ENCODE data around the gene SPAG16.

Gene SPAG16

DNA sequence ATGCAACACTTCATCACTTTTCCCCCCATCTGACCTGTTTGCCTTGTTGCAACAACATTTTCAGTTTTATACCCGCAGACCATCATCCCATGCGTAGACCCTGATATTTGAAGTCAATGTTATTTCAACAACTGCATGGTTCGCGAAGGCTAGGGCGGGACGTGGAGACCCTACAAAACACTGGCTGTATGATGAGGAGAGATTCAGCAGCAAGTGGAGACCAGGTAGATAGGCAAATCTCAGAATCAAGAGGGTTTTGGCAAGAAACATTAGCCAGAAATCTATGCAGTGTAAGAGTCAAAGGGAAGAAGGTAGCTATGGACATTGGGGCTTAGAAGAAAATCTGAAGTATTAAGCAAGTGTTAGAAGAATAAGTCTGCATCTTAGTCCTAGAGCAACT is 42.4 kb upstream of the SPAG16 start:
- CTCF ChIA-PET, result interaction anchor here (0.6 kb wide), 1 partner anchor 9 kb away, joined by 3 read pairs; no protein-coding TSS in a partner anchor

DNA sequence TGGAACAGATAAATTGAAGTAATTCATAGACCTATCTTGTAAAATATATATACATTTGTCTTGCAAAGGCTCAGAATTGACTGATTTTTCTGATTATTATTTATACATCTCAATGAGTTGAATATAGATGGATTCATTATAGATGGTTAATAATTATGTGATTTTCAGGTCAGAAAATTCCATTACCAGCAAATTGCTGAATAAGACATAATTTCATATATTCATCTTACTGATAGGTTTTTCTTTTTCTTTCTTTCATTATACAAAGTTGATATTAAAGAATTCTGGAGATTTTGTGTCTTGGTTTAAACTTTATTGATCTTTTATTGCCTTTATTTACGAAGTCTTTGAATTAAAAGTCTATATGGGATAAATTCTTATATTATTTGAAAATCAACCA is 41.6 kb upstream of the SPAG16 start:
- ChIA-PET CTCF (interaction anchor here (0.6 kb wide), 1 partner anchor 10 kb away, joined by 3 read pairs; no protein-coding TSS in a partner anchor), POLR2A (no interaction called here)
- Histone ChIP-seq H3K4me1 (ENCODE audit: control insufficient read depth, insufficient read depth, low read length) (no peaks in the 10 kb centered on the region), H3K36me3 (ENCODE audit: control insufficient read depth in 2 of 2, insufficient read depth in 1 of 2, low read length in 2 of 2) (no peaks in the 10 kb centered on the region), H3K4me3 (ENCODE audit: low read depth, low read length) (no peak overlapping the region), H3K9me3 (ENCODE audit: control insufficient read depth, insufficient read depth, low read depth, low read length) (no peaks in the 10 kb centered on the region), H3K27ac (ENCODE audit: extremely low read depth, low read depth, low read length) (no peak overlapping the region)
- TF ChIP-seq ZNF600 (tag by site-specific recombination; IDR thresholded peaks at IDR 0.05) (no peak), ZNF510 (tag by site-specific recombination; IDR thresholded peaks at IDR 0.05; ENCODE audit: insufficient replicate concordance) (no peak), ZNF223 (tag by site-specific recombination; IDR thresholded peaks at IDR 0.05) (no peak), GLIS2 (tag by site-specific recombination; IDR thresholded peaks at IDR 0.05) (no peak), ZNF626 (tag by site-specific recombination; IDR thresholded peaks at IDR 0.05) (no peak), ZNF133 (tag by site-specific recombination; IDR thresholded peaks at IDR 0.05) (no peak), ZNF24 (tag by site-specific recombination; IDR thresholded peaks at IDR 0.05) (no peak), ZNF114 (tag by site-specific recombination; IDR thresholded peaks at IDR 0.05) (no peak), ZNF302 (tag by site-specific recombination; IDR thresholded peaks at IDR 0.05; ENCODE audit: low read depth) (no peak), ZNF138 (tag by site-specific recombination; IDR thresholded peaks at IDR 0.05; ENCODE audit: borderline replicate concordance) (no peak), ZBTB8A (tag by site-specific recombination; IDR thresholded peaks at IDR 0.05) (no peak), ZNF214 (tag by site-specific recombination; IDR thresholded peaks at IDR 0.05; ENCODE audit: borderline replicate concordance) (no peak), ZNF585B (tag by site-specific recombination; IDR thresholded peaks at IDR 0.05) (no peak), GLI2 (tag by site-specific recombination; IDR thresholded peaks at IDR 0.05; ENCODE audit: borderline replicate concordance, low read depth) (no peak), ZNF571 (tag by site-specific recombination; IDR thresholded peaks at IDR 0.05) (no peak), HOXD13 (CRISPR knock-in tag; IDR thresholded peaks at IDR 0.05; ENCODE audit: borderline replicate concordance) (no peak)
- TF ChIP-seq, protein P1, sequence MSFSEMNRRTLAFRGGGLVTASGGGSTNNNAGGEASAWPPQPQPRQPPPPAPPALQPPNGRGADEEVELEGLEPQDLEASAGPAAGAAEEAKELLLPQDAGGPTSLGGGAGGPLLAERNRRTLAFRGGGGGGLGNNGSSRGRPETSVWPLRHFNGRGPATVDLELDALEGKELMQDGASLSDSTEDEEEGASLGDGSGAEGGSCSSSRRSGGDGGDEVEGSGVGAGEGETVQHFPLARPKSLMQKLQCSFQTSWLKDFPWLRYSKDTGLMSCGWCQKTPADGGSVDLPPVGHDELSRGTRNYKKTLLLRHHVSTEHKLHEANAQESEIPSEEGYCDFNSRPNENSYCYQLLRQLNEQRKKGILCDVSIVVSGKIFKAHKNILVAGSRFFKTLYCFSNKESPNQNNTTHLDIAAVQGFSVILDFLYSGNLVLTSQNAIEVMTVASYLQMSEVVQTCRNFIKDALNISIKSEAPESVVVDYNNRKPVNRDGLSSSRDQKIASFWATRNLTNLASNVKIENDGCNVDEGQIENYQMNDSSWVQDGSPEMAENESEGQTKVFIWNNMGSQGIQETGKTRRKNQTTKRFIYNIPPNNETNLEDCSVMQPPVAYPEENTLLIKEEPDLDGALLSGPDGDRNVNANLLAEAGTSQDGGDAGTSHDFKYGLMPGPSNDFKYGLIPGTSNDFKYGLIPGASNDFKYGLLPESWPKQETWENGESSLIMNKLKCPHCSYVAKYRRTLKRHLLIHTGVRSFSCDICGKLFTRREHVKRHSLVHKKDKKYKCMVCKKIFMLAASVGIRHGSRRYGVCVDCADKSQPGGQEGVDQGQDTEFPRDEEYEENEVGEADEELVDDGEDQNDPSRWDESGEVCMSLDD (tag by site-specific recombination; IDR thresholded peaks at IDR 0.05), result no peak
- TF ChIP-seq, protein P2, sequence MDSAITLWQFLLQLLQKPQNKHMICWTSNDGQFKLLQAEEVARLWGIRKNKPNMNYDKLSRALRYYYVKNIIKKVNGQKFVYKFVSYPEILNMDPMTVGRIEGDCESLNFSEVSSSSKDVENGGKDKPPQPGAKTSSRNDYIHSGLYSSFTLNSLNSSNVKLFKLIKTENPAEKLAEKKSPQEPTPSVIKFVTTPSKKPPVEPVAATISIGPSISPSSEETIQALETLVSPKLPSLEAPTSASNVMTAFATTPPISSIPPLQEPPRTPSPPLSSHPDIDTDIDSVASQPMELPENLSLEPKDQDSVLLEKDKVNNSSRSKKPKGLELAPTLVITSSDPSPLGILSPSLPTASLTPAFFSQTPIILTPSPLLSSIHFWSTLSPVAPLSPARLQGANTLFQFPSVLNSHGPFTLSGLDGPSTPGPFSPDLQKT (IDR thresholded peaks at IDR 0.05; ENCODE audit: borderline replicate concordance, low read depth, low read length), result no peak

More for the DNA sequence above, 42.4 kb upstream of the SPAG16 start:
- no peak for TF ChIP-seq ZFP37 (tag by site-specific recombination; IDR thresholded peaks at IDR 0.05)
- TF ChIP-seq ZNF416 (tag by site-specific recombination; IDR thresholded peaks at IDR 0.05), result no peak
- no peak for TF ChIP-seq ZNF311 (tag by site-specific recombination; IDR thresholded peaks at IDR 0.05; ENCODE audit: borderline replicate concordance)
- TF ChIP-seq ZNF48 (tag by site-specific recombination; IDR thresholded peaks at IDR 0.05), result no peak
- no peak for TF ChIP-seq HOXD13 (CRISPR knock-in tag; IDR thresholded peaks at IDR 0.05; ENCODE audit: borderline replicate concordance)
- no peak for TF ChIP-seq ZNF585B (tag by site-specific recombination; IDR thresholded peaks at IDR 0.05)
- Histone ChIP-seq H3K4me3 (ENCODE audit: low read depth, low read length) (no peak overlapping the region), H3K9me3 (ENCODE audit: control insufficient read depth, insufficient read depth, low read depth, low read length) (no peaks in the 10 kb centered on the region), H3K27ac (ENCODE audit: extremely low read depth, low read depth, low read length) (no peak overlapping the region), H3K36me3 (ENCODE audit: control insufficient read depth in 2 of 2, insufficient read depth in 1 of 2, low read length in 2 of 2) (no peaks in the 10 kb centered on the region), H3K4me1 (ENCODE audit: control insufficient read depth, insufficient read depth, low read length) (no peaks in the 10 kb centered on the region)
- POLR2A ChIA-PET, result no interaction called here
